ENCODE measurements around the gene IRF2BP2. TPM values are rescaled to one million over a fixed set of nuclear protein-coding genes. Genes with fewer than 3 reads are reported as not detected.

The IRF2BP2 gene
- total RNA-seq, 1 donor from 2014 or later = 170 TPM

- Mint-ChIP-seq H3K9me3 (ENCODE audit: unreplicated experiment) (no peaks in the 10 kb centered on the region), H3K27ac (ENCODE audit: unreplicated experiment) (peak overlapping the region; percentile 83), H3K36me3 (ENCODE audit: unreplicated experiment) (no peaks in the 10 kb centered on the region), H3K4me3 (ENCODE audit: unreplicated experiment) (no peak overlapping the region), H3K4me1 (ENCODE audit: unreplicated experiment) (peaks cover 29% of the 10 kb centered on the region), H3K27me3 (ENCODE audit: unreplicated experiment) (no peaks in the 10 kb centered on the region)
- no peak for DNase-seq (ENCODE audit: extremely low spot score, unreplicated experiment)
- TF ChIP-seq CTCF (IDR thresholded peaks at IDR 0.05) = no peak
These were observed 21.7 kb upstream of the IRF2BP2 start for GRCh38 chr1:234631721-234632125.

DNA sequence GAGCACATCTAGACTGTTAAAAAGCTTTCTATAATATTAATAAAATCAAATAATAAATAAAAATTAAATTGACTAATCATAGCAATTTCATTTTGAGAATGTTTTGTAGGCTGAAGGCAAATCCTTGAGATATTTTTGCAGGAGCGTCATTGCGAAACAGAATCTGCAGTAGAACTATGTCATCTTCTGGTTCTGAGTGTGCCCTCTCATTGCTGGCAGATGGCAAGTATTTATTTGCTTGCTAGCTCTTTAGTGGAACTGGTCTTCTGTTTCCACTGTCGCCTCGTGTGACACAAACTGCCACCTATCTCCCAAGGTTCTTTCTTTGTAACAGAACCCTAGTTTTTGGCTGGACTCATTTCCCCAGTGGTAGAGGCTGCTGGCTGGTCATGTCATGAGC, 19.0 kb upstream of the IRF2BP2 start:
- no peak for TF ChIP-seq CTCF (IDR thresholded peaks at IDR 0.05)
- Mint-ChIP-seq H3K4me1 (ENCODE audit: unreplicated experiment) (peaks cover 35% of the 10 kb centered on the region), H3K4me3 (ENCODE audit: unreplicated experiment) (no peak overlapping the region), H3K27me3 (ENCODE audit: unreplicated experiment) (no peaks in the 10 kb centered on the region), H3K9me3 (ENCODE audit: unreplicated experiment) (no peaks in the 10 kb centered on the region), H3K36me3 (ENCODE audit: unreplicated experiment) (no peaks in the 10 kb centered on the region), H3K27ac (ENCODE audit: unreplicated experiment) (no peak overlapping the region)
- no peak for DNase-seq (ENCODE audit: extremely low spot score, unreplicated experiment)

DNA sequence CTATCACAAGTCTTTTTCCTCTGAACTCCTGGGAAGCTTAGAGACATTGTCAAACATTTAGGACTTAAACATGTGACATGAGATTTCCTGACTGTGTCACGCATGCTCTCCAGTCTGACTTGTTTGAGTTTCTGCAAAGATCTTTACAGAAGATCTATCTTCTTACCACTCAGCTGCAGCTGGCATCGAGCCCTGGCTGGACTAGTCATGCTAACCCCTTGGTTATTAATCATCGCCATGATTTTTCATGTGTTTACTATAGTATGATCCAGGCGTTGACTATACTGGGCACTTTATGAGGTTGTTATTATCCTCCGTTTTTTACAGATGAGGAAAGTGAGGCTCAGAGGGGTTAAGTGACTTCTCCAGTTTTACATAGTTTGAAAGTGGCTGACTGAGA, 18.1 kb upstream of the IRF2BP2 start:
- Mint-ChIP-seq H3K36me3 (ENCODE audit: unreplicated experiment) (no peaks in the 10 kb centered on the region), H3K4me3 (ENCODE audit: unreplicated experiment) (no peak overlapping the region), H3K4me1 (ENCODE audit: unreplicated experiment) (peaks cover 37% of the 10 kb centered on the region), H3K27me3 (ENCODE audit: unreplicated experiment) (no peaks in the 10 kb centered on the region), H3K27ac (ENCODE audit: unreplicated experiment) (peak overlapping the region; percentile 23), H3K9me3 (ENCODE audit: unreplicated experiment) (no peaks in the 10 kb centered on the region)
- no peak for DNase-seq (ENCODE audit: extremely low spot score, unreplicated experiment)
- TF ChIP-seq CTCF (IDR thresholded peaks at IDR 0.05) = no peak

GRCh38 chr1:234627009-234627950, 17.3 kb upstream of the IRF2BP2 start:
- no peaks in the 10 kb centered on the region for H3K9me3 Mint-ChIP-seq (ENCODE audit: unreplicated experiment)
- no peak for DNase-seq (ENCODE audit: extremely low spot score, unreplicated experiment)
- H3K4me3 Mint-ChIP-seq (ENCODE audit: unreplicated experiment) = no peak overlapping the region
- H3K27me3 Mint-ChIP-seq (ENCODE audit: unreplicated experiment) = no peaks in the 10 kb centered on the region
- peak overlapping the region; percentile 23 for H3K27ac Mint-ChIP-seq (ENCODE audit: unreplicated experiment)
- TF ChIP-seq CTCF (IDR thresholded peaks at IDR 0.05) = no peak
- H3K4me1 Mint-ChIP-seq (ENCODE audit: unreplicated experiment) = peaks cover 43% of the 10 kb centered on the region
- no peaks in the 10 kb centered on the region for H3K36me3 Mint-ChIP-seq (ENCODE audit: unreplicated experiment)

DNA sequence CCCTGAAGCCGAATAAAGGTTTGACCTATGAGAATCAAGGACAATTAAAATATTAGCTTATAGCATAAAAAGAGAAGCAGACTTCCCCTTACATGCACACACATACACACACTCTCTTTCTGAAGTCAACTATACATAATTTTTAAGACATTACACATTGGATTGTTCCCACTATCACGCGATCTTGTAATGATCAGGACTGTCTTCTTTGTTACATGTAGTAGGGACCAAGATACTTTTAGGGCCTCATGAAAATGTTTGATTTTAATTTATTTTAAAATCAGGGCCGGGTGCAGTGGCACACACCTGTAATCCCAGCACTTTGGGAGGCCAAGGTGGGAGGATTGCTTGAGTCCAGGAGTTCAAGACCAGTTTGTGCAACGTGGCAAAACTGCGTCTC, 16.4 kb upstream of the IRF2BP2 start:
- TF ChIP-seq CTCF (IDR thresholded peaks at IDR 0.05) = no peak
- no peaks in the 10 kb centered on the region for H3K27me3 Mint-ChIP-seq (ENCODE audit: unreplicated experiment)
- peaks cover 43% of the 10 kb centered on the region for H3K4me1 Mint-ChIP-seq (ENCODE audit: unreplicated experiment)
- no peak overlapping the region for H3K4me3 Mint-ChIP-seq (ENCODE audit: unreplicated experiment)
- no peaks in the 10 kb centered on the region for H3K36me3 Mint-ChIP-seq (ENCODE audit: unreplicated experiment)
- no peak for DNase-seq (ENCODE audit: extremely low spot score, unreplicated experiment)
- H3K27ac Mint-ChIP-seq (ENCODE audit: unreplicated experiment) = no peak overlapping the region
- H3K9me3 Mint-ChIP-seq (ENCODE audit: unreplicated experiment) = no peaks in the 10 kb centered on the region
